GM23338 (cell line): ENCODE data around the gene ADAM17.

Experiments
- CTCF ChIP-seq, 2 experiments: fragments of 200-600 bp in 1 of 2; sonication (generic) in 1 of 2; conservative IDR thresholded peaks; 2 replicates each; pipeline versions ENCODE4 v1.5.1 to v1.6.1; 2016 to 2017; ENCODE audit warnings: antibody characterized with exemption in 2 of 2, low read depth in 2 of 2, mild to moderate bottlenecking in 2 of 2, moderate library complexity in 1 of 2
- EZH2 ChIP-seq: fragments of 200-600 bp; sonication (generic); IDR thresholded peaks from one replicate; pipeline ENCODE4 v1.8.0; 2017; ENCODE audit warnings: antibody characterized with exemption, mild to moderate bottlenecking, low read depth; ENCODE audit not compliant: unreplicated experiment
- EZH2phosphoT487 ChIP-seq: fragments of 200-600 bp; sonication (generic); IDR thresholded peaks from one replicate; pipeline ENCODE4 v1.8.1; 2018; ENCODE audit warnings: antibody characterized with exemption; ENCODE audit not compliant: unreplicated experiment
- POLR2AphosphoS5 ChIP-seq: IDR thresholded peaks from 2 replicates; pipeline ENCODE4 v1.6.1; 2016; ENCODE audit warnings: antibody characterized with exemption, low read depth
- REST ChIP-seq: IDR thresholded peaks from one replicate; pipeline ENCODE4 v1.6.1; 2018; ENCODE audit warnings: antibody characterized with exemption; ENCODE audit not compliant: unreplicated experiment

- TF ChIP-seq CTCF (conservative IDR thresholded peaks at IDR 0.05; ENCODE audit: low read depth in 2 of 2), result no peak
- no peak for TF ChIP-seq EZH2
- TF ChIP-seq EZH2phosphoT487, result no peak
- no peak for TF ChIP-seq POLR2AphosphoS5
- no peak for TF ChIP-seq REST
Measured at GRCh38 chr2:9466147-9466683, 89.4 kb downstream of the ADAM17 start.
